Stimulated activated CD4-positive, alpha-beta T cell treated with anti-CD3 and anti-CD28 coated beads, Interleukin-4, amount 100 ng/mL, for 48 hours (primary cell): ENCODE results near the gene PRDM1.

Source experiments
- DNase-seq, 2 donors: peaks; one replicate each; pipeline ENCODE4 v3.0.0-alpha.2; 2020; ENCODE audit warnings: low read depth in 2 of 2

Gene PRDM1

GRCh38 chr6:106070636-106071035 lies 15.5 kb upstream of the PRDM1 start:
- no peak for DNase-seq

GRCh38 chr6:106072501-106073090 lies 13.5 kb upstream of the PRDM1 start:
- DNase-seq: no peak

GRCh38 chr6:106074146-106074545 lies 12.0 kb upstream of the PRDM1 start:
- DNase-seq: no peak

DNA sequence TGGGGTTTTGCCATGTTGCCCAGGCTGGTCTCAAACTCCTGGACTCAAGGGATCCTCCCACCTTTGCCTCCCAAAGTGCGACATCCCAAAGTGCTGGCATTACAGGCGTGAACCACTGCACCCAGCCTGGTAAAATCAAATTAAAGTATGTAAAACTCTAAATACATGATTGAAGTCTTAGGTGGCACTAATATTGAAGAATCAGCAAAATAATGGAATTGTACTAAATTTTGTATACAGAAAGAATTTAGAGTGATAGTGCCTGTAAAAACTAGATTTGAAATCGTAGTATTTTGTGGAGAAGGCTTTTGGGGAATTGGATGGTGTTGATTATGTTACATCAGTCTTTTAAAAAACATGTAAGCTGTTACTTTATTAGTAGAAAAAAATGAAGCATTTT lies 10.0 kb upstream of the PRDM1 start:
- no peak for DNase-seq

GRCh38 chr6:106077170-106077569 lies 9.0 kb upstream of the PRDM1 start:
- no peak for DNase-seq

DNA sequence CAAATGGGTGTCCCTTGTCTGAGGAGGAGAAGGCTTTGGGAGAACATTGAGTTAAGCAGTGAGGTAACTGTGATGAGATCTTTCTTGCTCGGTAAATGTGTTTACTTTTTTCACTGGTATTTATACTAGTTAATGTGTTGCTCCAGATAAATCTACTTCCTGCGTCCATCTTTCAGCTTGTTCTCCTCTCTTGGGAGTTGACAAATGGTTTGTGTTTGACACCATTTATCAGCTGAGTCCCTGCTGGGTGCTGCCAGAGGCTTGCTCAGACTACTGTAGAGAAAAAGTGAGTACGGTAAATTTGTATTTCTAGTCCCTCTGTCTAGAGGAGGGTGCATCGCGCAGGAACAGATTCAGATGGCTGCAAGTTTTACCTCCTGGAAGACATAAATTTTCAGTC lies 8.3 kb upstream of the PRDM1 start:
- DNase-seq: no peak

DNA sequence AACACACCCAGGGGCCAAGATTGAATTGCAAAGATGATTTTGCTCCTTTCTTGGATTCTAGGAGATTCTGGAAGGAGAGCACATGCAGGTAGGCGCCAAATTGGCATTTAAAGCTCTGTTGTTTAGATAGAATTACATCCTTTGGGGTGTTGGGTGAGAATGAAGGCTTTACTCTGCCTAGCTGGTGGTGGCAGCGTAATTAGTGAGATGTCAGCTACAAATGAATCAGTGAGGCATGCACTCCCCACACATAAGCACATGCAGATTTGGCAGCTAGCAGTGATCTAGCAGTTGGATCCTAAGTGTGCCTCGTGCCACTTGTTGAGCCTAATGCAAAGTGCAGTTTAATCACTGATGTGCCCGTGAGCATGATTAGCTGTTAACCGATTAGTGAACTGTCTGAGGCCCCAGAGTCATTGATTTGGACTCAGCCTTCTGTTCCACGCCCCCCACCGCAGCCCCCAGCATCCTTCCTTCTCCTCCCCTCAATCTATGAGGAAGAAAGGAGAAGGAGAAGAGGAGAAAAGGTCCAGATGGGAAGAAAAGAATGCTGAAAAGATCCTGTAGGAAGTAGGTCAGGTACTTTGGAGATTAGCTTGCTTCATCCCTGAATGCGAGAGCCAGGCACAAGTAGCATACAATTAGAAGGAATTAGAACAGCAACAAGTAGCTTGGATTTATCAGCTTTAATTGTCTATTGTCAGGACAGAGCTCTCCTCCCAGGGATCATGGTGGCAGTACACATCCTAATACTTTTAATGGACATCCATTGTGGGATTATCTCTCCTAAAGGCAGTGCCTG lies 6.0 kb upstream of the PRDM1 start:
- no peak for DNase-seq

DNA sequence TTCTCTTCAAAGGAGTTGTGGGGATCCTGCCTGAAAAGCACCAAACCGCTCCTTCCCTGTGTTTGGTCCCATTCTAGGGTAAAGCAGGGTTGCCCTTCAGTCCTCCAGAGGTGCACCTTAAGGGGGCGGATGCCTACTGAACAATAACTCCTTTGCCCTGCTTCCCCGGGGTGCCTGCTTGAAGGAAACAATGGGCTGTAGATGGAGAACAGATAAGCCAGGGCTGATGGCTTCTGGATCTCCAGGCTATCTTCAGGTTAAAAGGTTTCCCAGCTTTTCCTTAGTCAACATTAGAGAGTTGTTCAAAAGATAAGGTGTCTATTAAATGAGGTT lies 5.4 kb upstream of the PRDM1 start:
- no peak for DNase-seq

DNA sequence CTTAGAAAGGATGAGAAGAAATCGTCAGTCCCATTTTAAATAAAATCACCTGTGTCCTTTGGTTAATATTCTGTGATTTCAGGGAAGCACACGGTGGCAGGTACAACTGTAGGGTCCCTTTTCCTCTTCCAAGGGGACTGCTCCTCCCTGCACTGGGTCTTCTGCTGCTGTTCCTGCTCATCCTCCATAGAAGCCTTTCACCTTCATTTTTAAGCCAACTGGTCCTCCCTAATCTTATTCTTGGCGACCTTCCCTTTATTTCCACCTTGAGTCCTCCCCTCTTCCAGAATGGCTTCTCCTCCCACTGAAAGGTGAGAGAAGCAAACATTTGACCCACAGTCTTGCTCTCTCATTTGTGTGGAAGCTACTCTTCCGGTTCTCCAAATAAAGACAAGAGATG lies 4.4 kb upstream of the PRDM1 start:
- no peak for DNase-seq

GRCh38 chr6:106082735-106083398 lies 3.3 kb upstream of the PRDM1 start:
- no peak for DNase-seq

DNA sequence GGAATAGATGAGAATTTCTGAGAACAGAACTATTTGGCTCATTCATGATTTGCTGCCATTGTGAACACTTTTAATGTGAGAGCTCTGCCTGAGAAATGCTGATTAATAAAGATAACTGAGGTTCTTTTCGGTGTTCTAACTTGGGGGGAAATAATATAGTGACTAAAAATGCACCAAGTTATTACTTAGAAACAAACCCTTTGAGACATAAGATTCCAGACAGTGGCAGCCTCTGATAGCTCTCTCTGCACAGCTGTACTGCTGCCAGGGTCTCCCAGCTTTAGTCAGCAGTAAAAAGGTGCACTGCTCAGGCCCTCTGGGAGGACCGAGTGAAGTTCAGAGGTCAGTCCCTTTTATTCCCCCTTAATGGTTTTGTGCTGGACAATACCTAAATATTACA lies 2.5 kb upstream of the PRDM1 start:
- DNase-seq: no peak

DNA sequence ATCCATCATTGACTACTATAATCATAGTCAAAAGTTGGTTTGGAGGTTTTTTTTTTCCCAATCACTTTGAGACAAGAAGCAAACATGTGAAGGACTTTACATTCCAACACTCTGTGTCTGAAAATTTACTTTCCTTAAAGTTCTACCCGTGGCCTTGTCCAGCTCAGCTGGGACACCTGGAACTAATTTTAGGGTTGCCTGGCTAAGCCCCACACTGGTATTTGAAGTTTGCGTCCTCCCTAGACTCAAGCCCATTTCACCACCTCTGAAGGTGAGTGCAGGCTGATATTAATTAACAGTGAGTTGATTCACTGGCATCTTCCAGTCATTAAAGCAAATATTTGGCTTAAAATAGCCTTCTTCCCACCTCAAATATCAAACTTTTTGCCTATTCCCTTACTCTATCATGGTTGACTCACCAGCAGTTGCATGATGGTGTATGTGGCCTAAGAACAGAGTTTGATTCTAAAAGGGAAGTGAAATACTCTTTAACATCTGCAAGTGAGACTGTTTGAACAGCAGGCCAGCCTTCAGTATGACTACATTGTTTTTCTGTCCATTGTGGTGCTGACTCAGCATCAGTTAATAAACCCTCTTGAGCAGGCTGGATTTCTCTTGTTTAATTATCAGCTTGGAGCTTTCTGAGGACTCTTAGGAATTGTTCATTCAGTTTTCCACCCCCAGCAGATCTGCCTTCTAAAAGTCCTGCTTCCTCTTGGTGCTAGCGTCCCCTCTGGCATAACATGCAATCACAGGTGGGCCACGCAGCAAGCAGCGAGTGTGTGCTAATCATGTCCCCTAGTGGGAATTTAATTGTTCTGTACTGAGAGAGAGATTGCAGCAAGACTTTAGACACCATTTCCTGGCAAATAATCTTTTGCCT lies 1.8 kb upstream of the PRDM1 start:
- no peak for DNase-seq

- DNase-seq: no peak
Measured at GRCh38 chr6:106084989-106085691, 996 bp upstream of the PRDM1 start.

- no peak for DNase-seq
Measured at GRCh38 chr6:106085692-106085983, 498 bp upstream of the PRDM1 start.

DNA sequence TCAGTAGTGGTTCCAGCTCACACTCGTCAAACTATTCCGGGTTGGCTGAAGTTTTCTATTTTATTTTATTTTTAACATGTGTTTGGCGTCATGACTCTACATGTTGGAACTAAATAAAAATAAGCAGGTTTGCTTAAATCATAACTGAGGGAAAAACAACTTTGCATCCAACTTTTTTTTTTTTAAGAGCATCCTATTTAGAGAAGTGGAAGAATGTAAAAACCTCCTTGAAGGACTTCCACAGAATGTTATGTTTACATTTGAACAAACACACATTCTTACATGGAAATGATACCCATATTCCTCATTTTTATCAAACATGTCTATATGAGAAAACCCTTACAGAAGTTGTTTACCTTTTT lies 659 bp downstream of the PRDM1 start:
- no peak for DNase-seq

DNA sequence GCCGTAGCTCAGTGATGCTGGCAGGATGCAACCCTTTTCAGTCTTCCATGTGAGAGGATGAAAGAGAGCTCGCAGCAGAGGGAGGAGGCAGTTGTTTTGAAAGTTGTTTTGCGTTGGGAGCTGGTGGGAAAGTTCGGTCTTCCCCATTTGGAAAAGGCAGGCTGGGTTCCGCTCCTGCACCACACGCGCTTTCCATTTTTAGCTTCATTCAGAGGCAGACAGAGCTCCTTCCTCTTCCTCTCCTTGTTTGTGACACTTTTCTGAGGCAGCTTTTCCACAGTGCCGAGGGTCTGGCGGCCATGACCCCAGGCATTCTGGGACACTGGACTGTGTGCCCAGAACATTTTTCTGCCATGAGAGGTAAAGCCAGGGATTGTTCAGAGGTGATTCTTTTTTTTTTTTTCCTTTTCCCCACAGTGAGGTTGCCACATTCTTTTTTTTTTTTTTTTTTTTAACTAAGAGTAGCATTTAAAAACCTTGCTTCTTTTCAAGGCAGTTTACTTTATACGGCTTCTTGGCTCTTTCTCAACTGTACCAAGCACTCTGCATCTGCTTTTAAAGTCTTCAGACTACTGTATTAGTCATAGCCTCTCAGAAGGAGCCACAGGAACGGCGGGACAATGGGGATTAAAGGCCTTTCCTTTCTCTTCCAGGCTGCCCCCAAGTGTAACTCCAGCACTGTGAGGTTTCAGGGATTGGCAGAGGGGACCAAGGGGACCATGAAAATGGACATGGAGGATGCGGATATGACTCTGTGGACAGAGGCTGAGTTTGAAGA lies 1.6 kb downstream of the PRDM1 start:
- no peak for DNase-seq

- DNase-seq: no peak
Measured at GRCh38 chr6:106090001-106090400, 3.9 kb downstream of the PRDM1 start.

DNA sequence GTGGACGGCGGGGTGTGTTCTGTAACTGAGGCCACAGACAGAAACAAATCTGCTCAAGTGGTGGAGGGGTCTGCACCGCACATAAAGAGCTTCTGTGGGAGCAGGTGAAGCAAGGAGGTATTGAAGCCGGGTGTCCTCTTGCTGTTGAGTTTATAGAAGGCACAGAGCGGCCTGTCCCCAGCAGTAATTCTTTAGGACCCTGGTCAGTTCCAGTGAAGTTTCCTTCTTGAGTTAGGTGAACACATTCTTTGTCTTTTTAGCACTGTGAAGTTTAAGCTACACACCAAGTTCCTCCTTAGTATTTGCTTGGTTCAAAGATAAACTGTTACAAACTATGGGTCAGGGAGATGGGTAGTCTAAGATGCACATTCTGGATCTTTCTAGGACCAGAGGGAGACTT lies 6.1 kb downstream of the PRDM1 start:
- DNase-seq: no peak

- no peak for DNase-seq
Measured at GRCh38 chr6:106094261-106094963, 8.3 kb downstream of the PRDM1 start.

DNA sequence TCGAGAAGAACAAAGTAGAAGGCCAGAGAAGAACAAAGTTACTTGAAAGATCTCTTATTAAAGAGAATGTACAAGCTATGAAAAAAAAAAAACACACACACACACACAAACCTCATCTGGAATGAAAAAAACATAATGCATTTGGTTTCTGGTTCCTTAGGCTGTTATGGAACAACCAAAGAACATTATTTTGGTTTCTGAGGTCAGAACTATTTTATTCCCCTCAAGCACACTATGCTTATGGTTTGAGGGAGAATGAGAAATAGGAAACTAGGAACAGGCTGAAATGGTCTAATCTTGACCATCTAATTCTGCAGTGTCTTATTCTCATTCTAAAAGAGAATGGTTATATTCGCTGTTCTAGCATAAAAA lies 8.8 kb downstream of the PRDM1 start:
- no peak for DNase-seq
